GM23338 (cell line): ENCODE data around the gene SH3PXD2B.

Source experiments
- CREB1 ChIP-seq: fragments of 250-450 bp; sonication (Bioruptor Pico); IDR thresholded peaks from 2 replicates; pipeline ENCODE4 v1.5.0; 2020; ENCODE audit warnings: low read depth, mild to moderate bottlenecking, moderate library complexity
- CTCF ChIP-seq, 2 experiments: fragments of 200-600 bp in 1 of 2; sonication (generic) in 1 of 2; conservative IDR thresholded peaks; 2 replicates each; pipeline versions ENCODE4 v1.5.1 to v1.6.1; 2016 to 2017; ENCODE audit warnings: antibody characterized with exemption in 2 of 2, low read depth in 2 of 2, mild to moderate bottlenecking in 2 of 2, moderate library complexity in 1 of 2
- ETS1 ChIP-seq: IDR thresholded peaks from 2 replicates; pipeline ENCODE4 v1.6.1; 2016; ENCODE audit warnings: antibody characterized with exemption
- EZH2 ChIP-seq: fragments of 200-600 bp; sonication (generic); IDR thresholded peaks from one replicate; pipeline ENCODE4 v1.8.0; 2017; ENCODE audit warnings: antibody characterized with exemption, mild to moderate bottlenecking, low read depth; ENCODE audit not compliant: unreplicated experiment
- EZH2phosphoT487 ChIP-seq: fragments of 200-600 bp; sonication (generic); IDR thresholded peaks from one replicate; pipeline ENCODE4 v1.8.1; 2018; ENCODE audit warnings: antibody characterized with exemption; ENCODE audit not compliant: unreplicated experiment
- NANOG ChIP-seq: IDR thresholded peaks from 2 replicates; pipeline ENCODE4 v1.6.1; 2016; ENCODE audit warnings: antibody characterized with exemption, borderline replicate concordance
- POLR2AphosphoS5 ChIP-seq: IDR thresholded peaks from 2 replicates; pipeline ENCODE4 v1.6.1; 2016; ENCODE audit warnings: antibody characterized with exemption, low read depth
- REST ChIP-seq: IDR thresholded peaks from one replicate; pipeline ENCODE4 v1.6.1; 2018; ENCODE audit warnings: antibody characterized with exemption; ENCODE audit not compliant: unreplicated experiment
- ZNF114 ChIP-seq: fragments of 250-450 bp; sonication (Bioruptor Pico); IDR thresholded peaks from 2 replicates; pipeline ENCODE4 v1.5.0; 2020; ENCODE audit warnings: mild to moderate bottlenecking, moderate library complexity

DNA sequence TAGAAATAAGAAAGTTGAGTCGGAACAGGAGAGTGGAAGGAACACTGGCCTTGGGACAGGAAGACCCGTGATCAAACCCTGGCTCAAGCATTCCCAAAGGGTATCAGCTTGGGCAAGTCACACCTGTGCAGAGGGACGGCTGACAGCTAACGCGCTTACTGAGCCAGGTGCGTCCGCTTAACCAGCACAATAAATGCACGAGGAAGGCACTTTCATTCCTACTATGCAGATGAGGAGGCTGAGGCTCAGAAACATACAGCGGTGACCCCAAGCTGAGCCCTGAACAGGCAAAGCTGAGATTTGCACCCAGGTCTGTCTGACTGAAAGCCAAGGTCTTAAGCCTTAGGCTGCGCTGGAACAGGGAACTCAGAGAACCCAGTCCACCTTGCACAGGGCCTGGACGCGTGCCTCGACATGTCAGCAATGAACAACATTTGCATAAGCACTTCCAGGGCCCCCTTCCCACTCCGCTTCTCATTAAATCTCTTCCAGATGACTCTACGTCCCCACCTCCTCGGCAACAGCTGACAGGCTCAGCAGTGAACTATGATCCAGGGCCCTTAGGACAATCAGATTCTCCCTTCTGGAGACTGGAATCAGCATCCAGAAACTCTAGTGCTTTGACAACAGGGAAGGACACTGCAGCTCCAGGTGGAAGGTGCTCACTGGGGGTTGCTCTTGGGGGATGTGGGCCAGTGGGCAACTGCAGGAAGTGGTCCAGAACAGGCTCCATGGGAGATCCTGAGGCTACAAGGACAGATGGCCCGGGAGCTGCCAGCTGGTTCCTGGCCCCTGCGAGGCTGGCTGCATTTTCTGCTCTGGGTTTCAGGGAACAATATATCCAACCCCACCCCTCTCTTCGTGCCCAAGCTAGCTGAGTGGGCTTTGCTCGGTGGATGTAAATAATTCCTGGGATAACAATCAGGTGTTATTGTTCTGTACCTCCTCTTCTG lies 35.2 kb downstream of the SH3PXD2B start:
- no peak for TF ChIP-seq POLR2AphosphoS5
- no peak for TF ChIP-seq CTCF (conservative IDR thresholded peaks at IDR 0.05; ENCODE audit: low read depth in 2 of 2)
- TF ChIP-seq NANOG: no peak
- TF ChIP-seq REST: no peak
- no peak for TF ChIP-seq CREB1 (CRISPR knock-in tag)
- no peak for TF ChIP-seq ETS1
- no peak for TF ChIP-seq EZH2
- TF ChIP-seq ZNF114: no peak
- no peak for TF ChIP-seq EZH2phosphoT487
